Measurements from ENCODE around the gene ADARB1.
A peak's percentile ranks its signal among the peaks of the same experiment; 100 is the strongest.

ADARB1 gene

DNA sequence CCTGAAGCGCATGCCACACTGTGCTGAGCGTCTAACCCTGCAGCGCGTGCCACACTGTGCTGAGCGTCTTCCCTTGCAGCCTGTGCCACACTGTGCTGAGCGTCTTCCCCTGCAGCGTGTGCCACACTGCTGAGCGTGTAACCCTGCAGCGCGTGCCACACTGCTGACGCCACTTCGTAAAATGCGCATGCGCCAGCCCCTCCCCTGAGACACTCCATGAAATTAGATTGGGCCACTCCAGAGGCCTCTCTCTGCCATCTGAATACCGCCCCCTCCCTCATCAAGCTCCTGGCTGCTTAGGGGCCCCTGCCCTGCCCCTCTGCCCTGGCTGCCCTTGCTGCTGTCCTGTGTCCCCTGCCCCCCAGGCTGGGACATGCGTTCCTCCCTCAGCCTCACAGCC is 128.5 kb downstream of the ADARB1 start:
- H3K4me3 ChIP-seq (ENCODE audit: low read length), result no peak overlapping the region
- no peak for DNase-seq (ENCODE audit: low read depth)
- TF ChIP-seq, protein P1, sequence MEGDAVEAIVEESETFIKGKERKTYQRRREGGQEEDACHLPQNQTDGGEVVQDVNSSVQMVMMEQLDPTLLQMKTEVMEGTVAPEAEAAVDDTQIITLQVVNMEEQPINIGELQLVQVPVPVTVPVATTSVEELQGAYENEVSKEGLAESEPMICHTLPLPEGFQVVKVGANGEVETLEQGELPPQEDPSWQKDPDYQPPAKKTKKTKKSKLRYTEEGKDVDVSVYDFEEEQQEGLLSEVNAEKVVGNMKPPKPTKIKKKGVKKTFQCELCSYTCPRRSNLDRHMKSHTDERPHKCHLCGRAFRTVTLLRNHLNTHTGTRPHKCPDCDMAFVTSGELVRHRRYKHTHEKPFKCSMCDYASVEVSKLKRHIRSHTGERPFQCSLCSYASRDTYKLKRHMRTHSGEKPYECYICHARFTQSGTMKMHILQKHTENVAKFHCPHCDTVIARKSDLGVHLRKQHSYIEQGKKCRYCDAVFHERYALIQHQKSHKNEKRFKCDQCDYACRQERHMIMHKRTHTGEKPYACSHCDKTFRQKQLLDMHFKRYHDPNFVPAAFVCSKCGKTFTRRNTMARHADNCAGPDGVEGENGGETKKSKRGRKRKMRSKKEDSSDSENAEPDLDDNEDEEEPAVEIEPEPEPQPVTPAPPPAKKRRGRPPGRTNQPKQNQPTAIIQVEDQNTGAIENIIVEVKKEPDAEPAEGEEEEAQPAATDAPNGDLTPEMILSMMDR (IDR thresholded peaks at IDR 0.05; ENCODE audit: insufficient read depth, low read depth, low read length, missing control alignments), result no peak

DNA sequence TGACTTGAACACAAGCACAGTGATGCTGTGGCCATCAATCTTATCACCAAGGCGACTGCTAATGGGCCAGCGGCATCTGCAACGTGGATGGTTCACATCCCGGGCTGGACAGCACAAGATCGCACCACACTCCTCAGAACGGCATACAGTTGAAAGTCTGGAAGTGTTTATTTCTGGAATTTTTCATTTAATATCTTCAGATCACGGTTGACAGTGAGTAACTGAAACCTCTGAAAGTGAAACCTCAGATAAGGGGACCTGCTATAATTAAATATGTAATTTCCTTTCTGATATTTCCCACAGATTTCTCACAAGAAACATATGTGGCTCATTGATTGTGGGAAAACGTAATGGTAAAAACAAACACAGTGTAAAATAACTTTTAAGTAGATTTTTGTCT is 129.6 kb downstream of the ADARB1 start:
- TF ChIP-seq, protein P1 (IDR thresholded peaks at IDR 0.05; ENCODE audit: insufficient read depth, low read depth, low read length, missing control alignments), result no peak
- no peak overlapping the region for H3K4me3 ChIP-seq (ENCODE audit: low read length)
- DNase-seq (ENCODE audit: low read depth), result no peak

DNA sequence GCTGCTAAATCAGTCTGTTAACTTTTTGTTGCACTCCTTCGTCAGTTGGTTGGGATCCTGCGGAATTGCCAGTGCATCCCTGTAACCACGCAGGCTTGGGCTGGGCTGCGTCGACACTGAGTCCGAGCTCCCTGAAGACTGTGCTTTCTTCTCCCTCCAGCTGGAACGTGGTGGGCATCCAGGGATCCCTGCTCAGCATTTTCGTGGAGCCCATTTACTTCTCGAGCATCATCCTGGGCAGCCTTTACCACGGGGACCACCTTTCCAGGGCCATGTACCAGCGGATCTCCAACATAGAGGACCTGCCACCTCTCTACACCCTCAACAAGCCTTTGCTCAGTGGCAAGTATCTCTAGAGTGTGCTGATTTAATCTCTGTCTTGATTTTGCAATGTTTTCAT is 130.0 kb downstream of the ADARB1 start:
- H3K4me3 ChIP-seq (ENCODE audit: low read length), result no peak overlapping the region
- TF ChIP-seq, protein P1 (IDR thresholded peaks at IDR 0.05; ENCODE audit: insufficient read depth, low read depth, low read length, missing control alignments), result no peak
- no peak for DNase-seq (ENCODE audit: low read depth)

DNA sequence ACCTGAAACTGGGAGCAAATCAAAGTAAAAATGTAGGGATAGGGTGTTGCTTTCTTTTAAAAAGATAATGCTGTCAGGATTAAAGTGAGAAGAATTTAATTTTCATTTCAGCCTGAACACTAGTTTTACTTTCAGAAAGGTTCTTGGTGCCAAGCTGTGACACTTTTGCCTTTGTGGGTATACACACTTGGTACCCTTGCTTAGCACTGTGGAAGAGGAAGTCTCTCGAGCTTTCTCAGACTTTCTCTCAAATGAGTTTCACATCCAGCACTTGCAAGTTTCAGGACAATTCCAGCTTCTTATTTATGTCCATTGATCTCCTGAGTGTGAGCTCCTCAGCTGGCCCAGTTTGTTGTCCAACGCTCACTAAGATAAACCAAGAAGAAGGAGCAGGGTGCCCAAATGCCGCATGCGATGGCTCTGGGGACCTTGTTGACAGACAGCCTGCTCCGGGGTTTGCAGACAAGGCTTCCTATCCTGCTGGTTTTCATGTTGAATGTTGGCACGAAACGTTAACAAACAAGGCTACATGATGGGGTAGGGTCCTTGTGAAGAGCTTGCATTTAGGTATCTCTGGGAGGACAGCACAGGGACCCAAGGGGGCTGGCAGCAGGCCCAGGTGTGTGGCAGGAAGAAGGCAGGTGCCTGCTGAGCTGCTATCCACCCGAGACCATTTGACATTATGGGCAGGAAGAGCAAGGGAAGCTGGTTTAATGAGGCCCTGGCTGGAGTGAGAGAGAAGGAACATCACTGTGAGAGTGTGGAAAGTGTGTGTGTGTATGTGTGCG is 133.7 kb downstream of the ADARB1 start:
- DNase-seq (ENCODE audit: low read depth), result no peak
- H3K4me3 ChIP-seq (ENCODE audit: low read length), result no peak overlapping the region
- TF ChIP-seq, protein P1 (IDR thresholded peaks at IDR 0.05; ENCODE audit: insufficient read depth, low read depth, low read length, missing control alignments), result no peak

DNA sequence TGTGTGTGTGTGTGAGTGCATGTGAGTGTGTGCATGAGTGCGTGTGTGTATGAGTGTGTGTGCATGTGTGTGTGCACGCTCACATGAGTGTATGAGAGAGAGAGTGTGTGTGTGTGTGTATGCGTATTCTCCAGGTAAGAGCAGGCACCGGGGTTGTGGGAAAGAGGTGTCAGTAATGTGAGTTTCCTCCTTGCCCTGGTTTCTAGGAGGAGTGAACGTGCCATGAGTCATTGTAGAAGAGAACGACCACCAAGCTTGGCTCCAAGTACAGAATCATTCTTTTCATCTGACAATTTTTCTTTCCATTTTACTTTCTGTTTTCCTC is 134.2 kb downstream of the ADARB1 start:
- H3K4me3 ChIP-seq (ENCODE audit: low read length), result no peak overlapping the region
- TF ChIP-seq, protein P1 (IDR thresholded peaks at IDR 0.05; ENCODE audit: insufficient read depth, low read depth, low read length, missing control alignments), result no peak
- no peak for DNase-seq (ENCODE audit: low read depth)

DNA sequence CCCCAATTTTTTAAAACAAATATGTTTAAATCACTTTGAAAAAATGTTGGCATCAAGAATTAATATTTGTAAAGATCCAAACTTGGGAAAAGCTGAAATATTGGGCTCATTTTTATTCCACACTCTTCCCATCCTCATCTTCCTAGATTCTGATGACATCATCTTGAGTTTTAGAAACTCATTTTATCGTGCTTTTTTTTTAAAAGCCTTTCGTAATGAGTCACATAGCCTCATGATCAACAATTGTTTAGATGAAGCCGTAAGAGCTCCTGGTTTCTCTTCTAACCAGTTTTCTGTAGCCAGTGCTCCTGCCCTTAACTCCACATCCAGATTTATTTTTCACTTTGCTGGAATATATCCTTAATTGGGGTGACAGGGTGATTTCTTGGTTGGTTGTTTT is 134.7 kb downstream of the ADARB1 start:
- peak; percentile 16 for DNase-seq (ENCODE audit: low read depth)
- H3K4me3 ChIP-seq (ENCODE audit: low read length), result no peak overlapping the region
- TF ChIP-seq, protein P1 (IDR thresholded peaks at IDR 0.05; ENCODE audit: insufficient read depth, low read depth, low read length, missing control alignments), result no peak

DNA sequence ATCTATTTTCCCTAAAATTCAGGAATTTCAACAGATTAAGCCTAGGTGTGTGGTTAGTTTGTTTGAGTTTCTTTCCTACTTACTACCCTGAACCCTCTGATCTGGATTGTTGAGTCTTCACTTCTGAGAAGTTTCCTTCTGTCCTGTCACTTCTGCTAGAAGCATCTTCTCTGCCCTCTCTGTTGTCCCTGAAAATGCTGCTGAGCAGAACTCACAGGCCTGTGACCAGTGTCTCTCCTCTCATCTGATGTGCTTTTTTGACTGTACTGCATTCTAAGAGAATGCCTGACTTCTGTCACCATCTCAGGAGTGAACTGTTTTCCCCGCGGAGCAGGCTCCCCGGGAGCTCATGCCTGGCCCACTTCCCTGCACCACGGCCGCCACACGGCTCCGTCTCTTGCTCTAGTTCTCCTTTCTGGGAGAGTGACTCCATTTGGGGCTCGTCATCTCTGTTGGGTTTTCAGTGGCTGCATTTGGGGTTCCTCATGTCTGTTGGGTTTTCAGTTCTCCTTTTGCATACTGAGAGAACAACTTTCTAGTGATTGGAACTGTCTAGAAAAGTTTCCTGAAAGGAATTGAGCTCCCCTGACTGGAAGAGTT is 135.4 kb downstream of the ADARB1 start:
- TF ChIP-seq, protein P1 (IDR thresholded peaks at IDR 0.05; ENCODE audit: insufficient read depth, low read depth, low read length, missing control alignments), result no peak

More for the DNA sequence above, 135.4 kb downstream of the ADARB1 start:
- DNase-seq (ENCODE audit: low read depth), result no peak
- no peak overlapping the region for H3K4me3 ChIP-seq (ENCODE audit: low read length)

Data from epithelial cell of esophagus (primary cell).